PC-9 (cell line): ENCODE data around the gene STAG1.

ENCODE experiments used
- CTCF ChIP-seq: fragments of 200-600 bp; sonication (generic); conservative IDR thresholded peaks from 2 replicates; pipeline ENCODE4 v1.6.1; 2017; ENCODE audit warnings: mixed run types, antibody characterized with exemption, mild to moderate bottlenecking, moderate library complexity
- EZH2 ChIP-seq: fragments of 200-600 bp; sonication (generic); IDR thresholded peaks from 2 replicates; pipeline ENCODE4 v1.8.0; 2017; ENCODE audit warnings: antibody characterized with exemption, low read depth

DNA sequence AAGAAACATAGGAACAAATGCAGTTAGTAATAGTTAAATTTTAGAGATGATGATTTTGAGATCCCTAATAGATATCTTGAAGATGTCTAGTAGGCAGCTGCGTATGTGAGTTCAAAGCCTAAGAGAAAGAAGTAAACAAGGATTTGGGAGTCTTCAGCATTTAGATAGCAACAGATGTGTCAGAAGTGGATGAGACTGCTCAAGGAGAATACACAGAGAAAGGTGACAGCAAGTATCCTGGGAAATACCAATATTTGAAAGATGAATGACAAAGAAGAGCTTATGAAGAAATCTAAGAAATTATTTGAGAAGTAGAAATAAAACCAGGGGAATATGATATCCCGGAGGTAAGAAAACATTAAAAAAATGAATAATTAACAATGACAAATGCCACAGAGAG is 371.1 kb downstream of the STAG1 start:
- no peak for TF ChIP-seq EZH2
- no peak for TF ChIP-seq CTCF
